Naive thymus-derived CD4-positive, alpha-beta T cell (primary cell): ENCODE data around the gene INSIG2. TPM values are rescaled to one million over a fixed set of nuclear protein-coding genes. Genes with fewer than 3 reads are reported as not detected.

Experiments used
- ATAC-seq: fragments of 150-1000 bp; cut with Tn5 transposase; 2 replicates; pipeline ENCODE4 v1.10.0; 2021; ENCODE audit warnings: mild to moderate bottlenecking, moderate library complexity
- CTCF ChIA-PET: fragments of 350-600 bp; sonication (Branson Sonifier 250); formaldehyde crosslinking; loops from one replicate; lab custom pipeline; 2021; ENCODE audit warnings: antibody characterized with exemption; lab: Charles Lee
- POLR2A ChIA-PET: fragments of 350-600 bp; sonication (Branson Sonifier 250); formaldehyde crosslinking; loops from one replicate; lab custom pipeline; 2021; ENCODE audit warnings: antibody characterized with exemption, inconsistent platforms; lab: Charles Lee
- DNase-seq, 9 donors: peaks; one replicate each; pipeline versions ENCODE4 v3.0.0 to v3.0.0-alpha.2; 2020 to 2022; ENCODE audit warnings: mixed read lengths in 1 of 9
- H3K27ac ChIP-seq: one replicate; pipeline ENCODE4 v1.7.0; 2013; ENCODE audit warnings: mild to moderate bottlenecking, low read depth, low read length, moderate library complexity
- H3K27me3 ChIP-seq, 2 donors: one replicate each; pipeline ENCODE4 v1.7.0; 2013; ENCODE audit warnings: low read length in 2 of 2, mild to moderate bottlenecking in 2 of 2, moderate library complexity in 2 of 2; ENCODE audit not compliant: control insufficient read depth in 2 of 2, insufficient read depth in 2 of 2
- H3K36me3 ChIP-seq, 3 experiments: 1 replicate in 2 of 3; 2 replicates in 1 of 3; pipeline ENCODE4 v1.7.0; 2013; ENCODE audit warnings: low read length in 3 of 3, mild to moderate bottlenecking in 3 of 3, moderate library complexity in 1 of 3; ENCODE audit not compliant: insufficient read depth in 3 of 3, control insufficient read depth in 2 of 3
- H3K4me1 ChIP-seq, 2 donors: one replicate each; pipeline ENCODE4 v1.7.0; 2013; ENCODE audit warnings: low read length in 2 of 2, mild to moderate bottlenecking in 2 of 2, moderate library complexity in 1 of 2; ENCODE audit not compliant: control insufficient read depth in 2 of 2, insufficient read depth in 2 of 2
- H3K4me3 ChIP-seq: 2 replicates; pipeline ENCODE4 v1.7.0; 2013; ENCODE audit warnings: mild to moderate bottlenecking, low read length
- H3K9me3 ChIP-seq, 3 experiments: 1 replicate in 2 of 3; 2 replicates in 1 of 3; pipeline ENCODE4 v1.7.0; 2013; ENCODE audit warnings: low read length in 3 of 3; ENCODE audit not compliant: control insufficient read depth in 2 of 3
- H3K27ac Mint-ChIP-seq, 9 donors: one replicate each; pipeline ENCODE4 v1.8.0; 2020 to 2022; ENCODE audit warnings: mixed read lengths in 9 of 9, mild to moderate bottlenecking in 8 of 9, moderate library complexity in 5 of 9, inconsistent platforms in 2 of 9
- H3K27me3 Mint-ChIP-seq, 5 donors: one replicate each; pipeline ENCODE4 v1.8.0; 2021 to 2022; ENCODE audit warnings: mixed read lengths in 5 of 5, mild to moderate bottlenecking in 1 of 5
- H3K36me3 Mint-ChIP-seq, 5 donors: one replicate each; pipeline ENCODE4 v1.8.0; 2020 to 2022; ENCODE audit warnings: mixed read lengths in 5 of 5, mild to moderate bottlenecking in 3 of 5, inconsistent platforms in 1 of 5
- H3K4me1 Mint-ChIP-seq, 7 donors: one replicate each; pipeline ENCODE4 v1.8.0; 2020 to 2022; ENCODE audit warnings: mixed read lengths in 7 of 7, mild to moderate bottlenecking in 3 of 7, inconsistent platforms in 1 of 7
- H3K4me3 Mint-ChIP-seq, 10 donors: one replicate each; pipeline ENCODE4 v1.8.0; 2020 to 2022; ENCODE audit warnings: mild to moderate bottlenecking in 10 of 10, mixed read lengths in 10 of 10, moderate library complexity in 6 of 10, inconsistent platforms in 2 of 10
- H3K9me3 Mint-ChIP-seq, 11 donors: one replicate each; pipeline ENCODE4 v1.8.0; 2020 to 2022; ENCODE audit warnings: mixed read lengths in 11 of 11, mild to moderate bottlenecking in 4 of 11, inconsistent platforms in 1 of 11, moderate library complexity in 1 of 11
- intact Hi-C, 2 donors: fragments of 100-400 bp; cut with micrococcal nuclease; formaldehyde crosslinking; loops; one replicate each; pipeline ENCODE4 v1.15.1; 2023
- polyA plus RNA-seq, 2 donors: library from polyadenylated mRNA; unstranded; fragments of 300-500 nt; fragmentation: Illumina TruSeq; gene quantifications; one replicate each; pipeline ENCODE4 v1.2.3, GENCODE V29; 2021
- total RNA-seq, 6 experiments: library from RNA in 5 of 6; stranded (reverse) in 5 of 6; gene quantifications; 1 replicate in 5 of 6; 2 replicates in 1 of 6; pipeline ENCODE4 v1.2.3 and lab custom pipeline; 2021 to 2026

Gene INSIG2
- total and polyA plus RNA-seq, 7 experiments from 2014 or later, result 8.5 to 31.5 (median 21.0) TPM

DNA sequence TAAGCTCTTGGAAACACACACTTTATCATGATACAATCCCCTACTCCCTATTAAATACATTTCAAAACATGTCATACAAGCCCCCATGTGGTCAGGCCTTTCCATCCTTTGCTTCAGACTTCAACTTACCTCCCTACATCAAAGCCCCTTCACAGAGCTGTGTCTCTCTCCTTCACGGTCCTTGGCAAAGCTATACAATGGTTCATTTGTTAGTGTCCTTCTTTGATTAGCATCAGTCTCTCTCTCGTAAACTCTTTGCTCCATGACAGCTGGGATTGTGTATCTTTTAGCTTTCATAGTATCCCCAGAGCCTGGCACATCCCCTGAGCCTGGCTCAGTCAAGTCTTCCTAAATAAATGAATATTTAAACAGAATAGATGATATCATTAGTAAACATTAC lies 25.6 kb upstream of the INSIG2 start:
- no peak overlapping the region for H3K4me3 Mint-ChIP-seq
- H3K9me3 Mint-ChIP-seq, result no peaks in the 10 kb centered on the region
- Histone ChIP-seq H3K27me3 (no peaks in the 10 kb centered on the region), H3K4me1 (no peaks in the 10 kb centered on the region), H3K4me3 (no peak overlapping the region), H3K9me3 (no peaks in the 10 kb centered on the region), H3K36me3 (no peaks in the 10 kb centered on the region), H3K27ac (no peak overlapping the region)
- peaks cover 14 to 46% (median 20%) of the 10 kb centered on the region in 5 donors for H3K27me3 Mint-ChIP-seq
- intact Hi-C loops, result no loop called here
- H3K36me3 Mint-ChIP-seq, result no peaks in the 10 kb centered on the region
- H3K27ac Mint-ChIP-seq, result no peak overlapping the region
- ChIA-PET POLR2A (no interaction called here), CTCF (interaction anchor here (1.6 kb wide), 1 partner anchor 16 kb away, joined by 6 read pairs; no protein-coding TSS in a partner anchor)
- ATAC-seq (no peak), DNase-seq (no peak)
- H3K4me1 Mint-ChIP-seq, result peaks cover 0 to 13% (median 4%) of the 10 kb centered on the region in 7 donors

DNA sequence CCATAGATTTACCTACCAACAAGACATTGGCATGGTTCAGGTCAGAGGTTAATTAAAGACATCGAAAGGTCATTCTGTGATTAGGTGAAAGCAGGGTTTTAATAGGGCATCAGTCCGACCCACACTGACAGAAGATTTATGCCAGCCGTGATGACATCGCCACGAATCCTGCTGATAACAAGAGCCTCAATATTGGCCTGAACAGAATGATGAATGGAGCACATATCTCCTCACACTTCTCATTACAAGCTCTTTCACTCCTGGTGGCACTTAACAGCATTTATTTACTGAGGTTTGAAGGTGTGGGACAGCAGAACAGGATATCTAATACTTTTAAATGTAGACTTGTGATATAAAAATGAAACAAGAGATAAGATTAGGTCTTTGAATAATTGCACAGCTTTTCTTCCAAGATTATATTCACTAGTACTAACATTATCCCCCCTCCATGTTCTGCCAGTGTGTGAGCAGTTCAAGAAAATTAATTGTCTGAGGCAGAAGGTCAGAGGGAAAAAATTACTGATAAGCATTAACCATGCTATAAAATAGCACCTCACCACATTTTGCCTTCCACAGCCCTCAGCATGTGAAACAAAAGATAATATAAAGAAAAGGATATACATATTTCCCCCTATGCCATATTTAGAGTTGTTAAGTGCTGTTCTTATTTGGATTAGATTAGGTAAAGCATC lies 23.1 kb upstream of the INSIG2 start:
- H3K27ac Mint-ChIP-seq, result no peak overlapping the region
- CTCF ChIA-PET, result no interaction called here
- H3K27me3 Mint-ChIP-seq, result peaks cover 7 to 41% (median 16%) of the 10 kb centered on the region in 5 donors

DNA sequence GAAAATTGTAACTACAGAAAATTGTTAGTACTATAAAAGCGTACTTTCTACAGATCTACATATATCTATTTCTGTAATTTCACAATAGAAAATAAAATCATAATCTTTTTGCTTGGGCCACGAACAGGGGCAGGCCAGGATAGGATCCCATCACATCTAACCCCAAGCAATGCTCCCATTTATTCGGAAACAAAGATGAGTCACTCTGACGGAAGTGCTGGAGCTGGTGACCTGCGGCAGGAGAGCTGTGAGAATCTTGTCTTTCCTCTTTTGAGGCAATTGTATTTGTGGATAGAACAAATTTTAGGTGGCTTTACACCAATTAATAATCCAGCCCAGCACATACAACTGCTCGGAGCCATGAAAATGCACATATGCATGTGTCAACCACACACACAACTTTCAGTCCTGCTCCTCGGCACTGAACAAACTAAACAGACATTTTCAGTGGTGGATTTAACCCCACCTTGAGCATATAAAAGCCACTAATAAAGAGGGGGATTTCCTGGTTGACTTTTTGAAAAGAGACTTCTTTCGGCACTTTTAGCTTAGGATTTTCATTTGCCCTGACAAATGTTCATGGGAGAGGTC lies 22.3 kb upstream of the INSIG2 start:
- H3K4me3 Mint-ChIP-seq, result no peak overlapping the region
- ChIA-PET POLR2A (interaction anchor here (1.4 kb wide), 1 partner anchor 13 kb away, joined by 4 read pairs; no protein-coding TSS in a partner anchor), CTCF (interaction anchor here (2.3 kb wide), 1 partner anchor 19 kb away, joined by 7 read pairs; no protein-coding TSS in a partner anchor)
- H3K36me3 Mint-ChIP-seq, result peaks cover 0 to 6% (median 0%) of the 10 kb centered on the region in 5 donors
- DNase-seq (no peak), ATAC-seq (no peak)
- no peaks in the 10 kb centered on the region for H3K9me3 Mint-ChIP-seq
- Histone ChIP-seq H3K27ac (no peak overlapping the region), H3K4me1 (no peaks in the 10 kb centered on the region), H3K4me3 (no peak overlapping the region), H3K9me3 (no peaks in the 10 kb centered on the region), H3K36me3 (no peaks in the 10 kb centered on the region), H3K27me3 (no peaks in the 10 kb centered on the region)
- H3K27ac Mint-ChIP-seq, result no peak overlapping the region
- intact Hi-C loops, result no loop called here
- peaks cover 5 to 44% (median 14%) of the 10 kb centered on the region in 5 donors for H3K27me3 Mint-ChIP-seq
- H3K4me1 Mint-ChIP-seq, result peaks cover 0 to 3% (median 0%) of the 10 kb centered on the region in 7 donors

More for the DNA sequence above, 23.1 kb upstream of the INSIG2 start:
- H3K4me3 Mint-ChIP-seq, result no peak overlapping the region
- H3K36me3 ChIP-seq, result no peaks in the 10 kb centered on the region
- H3K4me3 ChIP-seq, result no peak overlapping the region
- POLR2A ChIA-PET, result no interaction called here
- H3K4me1 Mint-ChIP-seq, result peaks cover 0 to 7% (median 1%) of the 10 kb centered on the region in 7 donors
- H3K4me1 ChIP-seq, result no peaks in the 10 kb centered on the region
- H3K27me3 ChIP-seq, result no peaks in the 10 kb centered on the region
- peaks cover 0 to 4% (median 0%) of the 10 kb centered on the region in 5 donors for H3K36me3 Mint-ChIP-seq
- intact Hi-C loops, result no loop called here
- no peaks in the 10 kb centered on the region for H3K9me3 ChIP-seq
- DNase-seq (no peak), ATAC-seq (no peak)
- H3K9me3 Mint-ChIP-seq, result no peaks in the 10 kb centered on the region
- H3K27ac ChIP-seq, result no peak overlapping the region

DNA sequence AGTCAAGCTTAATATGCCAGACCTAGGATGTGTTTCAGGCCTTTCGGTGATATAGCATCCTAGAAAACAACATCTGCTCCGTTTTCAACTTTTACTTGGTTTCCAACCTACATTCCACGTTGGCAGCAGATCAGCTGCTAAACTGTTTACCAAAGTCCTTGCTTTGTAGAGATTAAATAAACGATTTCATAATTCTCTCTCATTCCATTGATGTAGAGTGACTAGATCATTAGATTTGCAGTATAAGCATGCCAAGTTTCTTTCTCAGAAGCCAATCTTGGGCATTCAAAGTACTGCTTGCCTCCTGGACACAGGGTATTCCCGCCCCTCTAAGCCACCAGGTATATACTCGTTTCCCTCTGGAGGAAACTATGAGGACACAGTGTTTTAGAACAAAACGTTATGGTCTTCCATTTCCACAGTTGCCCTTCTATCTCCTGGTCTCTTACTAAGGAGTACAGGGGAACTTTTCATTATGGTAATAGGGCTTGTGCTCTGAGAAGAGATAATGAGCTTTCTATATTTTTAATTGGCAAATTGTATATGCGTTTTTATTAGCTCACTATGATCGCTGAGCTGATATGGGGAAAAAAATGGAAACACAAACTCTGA lies 10.5 kb upstream of the INSIG2 start:
- peaks cover 0 to 6% (median 0%) of the 10 kb centered on the region in 5 donors for H3K36me3 Mint-ChIP-seq
- H3K4me1 Mint-ChIP-seq, result no peaks in the 10 kb centered on the region
- POLR2A ChIA-PET, result no interaction called here
- DNase-seq (no peak), ATAC-seq (no peak)
- H3K27ac ChIP-seq, result no peak overlapping the region
- no peaks in the 10 kb centered on the region for H3K27me3 ChIP-seq
- H3K27ac Mint-ChIP-seq, result no peak overlapping the region
- H3K4me1 ChIP-seq, result no peaks in the 10 kb centered on the region
- H3K9me3 ChIP-seq, result no peaks in the 10 kb centered on the region
- no peaks in the 10 kb centered on the region for H3K9me3 Mint-ChIP-seq
- no peaks in the 10 kb centered on the region for H3K36me3 ChIP-seq
- peaks cover 7 to 68% (median 14%) of the 10 kb centered on the region in 5 donors for H3K27me3 Mint-ChIP-seq
- CTCF ChIA-PET, result interaction anchor here (1.2 kb wide), 1 partner anchor 74 kb away, joined by 3 read pairs; no protein-coding TSS in a partner anchor
- no peak overlapping the region for H3K4me3 Mint-ChIP-seq
- no peak overlapping the region for H3K4me3 ChIP-seq
- intact Hi-C loops, result no loop called here

DNA sequence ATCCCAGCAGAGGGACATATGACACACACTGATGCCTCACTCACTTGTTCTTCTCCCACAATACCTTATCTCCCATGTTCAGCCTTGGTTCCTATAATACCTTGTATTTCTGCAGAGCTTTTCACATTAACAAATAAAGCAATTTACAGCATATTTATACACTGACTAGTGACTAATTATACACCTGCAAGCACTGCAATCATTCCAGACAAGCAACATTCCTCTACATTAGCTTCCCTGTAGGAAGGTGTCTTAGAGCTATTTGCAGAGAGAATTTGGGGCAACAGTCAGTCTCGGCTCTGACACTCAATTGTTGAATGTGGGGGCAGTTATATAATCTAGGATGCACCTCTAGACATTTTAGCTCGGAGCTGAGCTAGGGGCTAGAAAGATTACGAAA lies 9.5 kb upstream of the INSIG2 start:
- Histone ChIP-seq H3K27me3 (no peaks in the 10 kb centered on the region), H3K27ac (no peak overlapping the region), H3K4me3 (no peak overlapping the region), H3K4me1 (no peaks in the 10 kb centered on the region), H3K36me3 (no peaks in the 10 kb centered on the region), H3K9me3 (no peaks in the 10 kb centered on the region)
- no peak overlapping the region for H3K27ac Mint-ChIP-seq
- no peaks in the 10 kb centered on the region for H3K4me1 Mint-ChIP-seq
- intact Hi-C loops, result no loop called here
- POLR2A ChIA-PET, result interaction anchor here (0.7 kb wide), 1 partner anchor 130 kb away, joined by 3 read pairs; no protein-coding TSS in a partner anchor
- H3K9me3 Mint-ChIP-seq, result no peaks in the 10 kb centered on the region
- peaks cover 4 to 73% (median 6%) of the 10 kb centered on the region in 5 donors for H3K27me3 Mint-ChIP-seq
- DNase-seq (no peak), ATAC-seq (no peak)
- CTCF ChIA-PET, result interaction anchor here (1.2 kb wide), 1 partner anchor 75 kb away, joined by 3 read pairs; no protein-coding TSS in a partner anchor
- no peak overlapping the region for H3K4me3 Mint-ChIP-seq
- H3K36me3 Mint-ChIP-seq, result peaks cover 0 to 4% (median 0%) of the 10 kb centered on the region in 5 donors

DNA sequence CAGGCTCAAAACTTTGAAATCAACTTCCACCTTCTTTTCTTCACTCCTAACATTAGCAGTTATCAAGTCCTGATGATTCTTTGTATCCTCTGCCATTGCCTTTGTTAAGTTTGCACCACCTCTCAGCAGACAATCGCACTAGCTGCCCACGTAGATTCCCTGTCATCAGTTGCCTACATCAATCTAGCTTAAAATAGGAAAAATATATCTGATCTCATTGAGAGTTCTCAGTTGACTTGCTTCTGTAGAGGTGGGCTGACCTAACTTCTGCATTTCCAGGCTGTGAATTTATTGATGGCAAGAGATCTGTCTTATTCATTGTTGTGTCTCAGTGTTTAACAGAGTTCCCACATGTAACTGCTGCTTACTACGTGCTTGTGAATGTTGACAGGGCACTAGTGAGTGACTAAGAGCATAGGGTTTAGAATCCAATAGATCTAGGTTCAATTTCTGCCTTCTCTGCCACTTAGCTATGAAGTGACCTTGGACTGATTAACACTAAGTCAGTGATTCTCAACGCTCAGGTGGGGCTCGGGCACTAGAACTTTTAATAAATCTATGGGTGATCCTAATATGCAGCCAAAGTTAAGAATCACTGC lies 3.7 kb upstream of the INSIG2 start:
- Histone ChIP-seq H3K36me3 (peaks cover 0 to 7% (median 0%) of the 10 kb centered on the region in 3 experiments), H3K4me1 (no peaks in the 10 kb centered on the region), H3K9me3 (no peaks in the 10 kb centered on the region), H3K27me3 (no peaks in the 10 kb centered on the region), H3K27ac (no peak overlapping the region), H3K4me3 (no peak overlapping the region)
- H3K9me3 Mint-ChIP-seq, result no peaks in the 10 kb centered on the region
- H3K4me1 Mint-ChIP-seq, result peaks cover 0 to 10% (median 4%) of the 10 kb centered on the region in 7 donors
- DNase-seq (no peak), ATAC-seq (no peak)
- no peaks in the 10 kb centered on the region for H3K36me3 Mint-ChIP-seq
- peaks cover 0 to 43% (median 4%) of the 10 kb centered on the region in 5 donors for H3K27me3 Mint-ChIP-seq
- H3K27ac Mint-ChIP-seq, result no peak overlapping the region
- ChIA-PET POLR2A (interaction anchor here (0.8 kb wide), 1 partner anchor 102 kb away, joined by 3 read pairs; no protein-coding TSS in a partner anchor), CTCF (no interaction called here)
- H3K4me3 Mint-ChIP-seq, result no peak overlapping the region
- intact Hi-C loops, result loop anchor here in 1 of 2 donors (5.0 kb wide), 1 partner anchor 1593 kb away; the partner anchor contains the start of gene TMEM177
